Central memory CD4-positive, alpha-beta T cell (primary cell): Measurements from ENCODE around the gene TAX1BP1.

Experiments used
- DNase-seq: peaks from one replicate; pipeline ENCODE4 v3.0.0; 2022
- total RNA-seq, 3 experiments: gene quantifications; one replicate each; lab custom pipeline; 2026; lab: John Stamatoyannopoulos, UW

Gene TAX1BP1
- total RNA-seq, result 116 to 172 (median 144) reads per million in 3 experiments

GRCh38 chr7:27739909-27740448 is at the start of gene TAX1BP1:
TSS of gene TAX1BP1 (plus strand) at chr7:27740162. CDS start at chr7:27748525, 8,363 bp downstream.
- DNase-seq, result peak; percentile 95

GRCh38 chr7:27690649-27691048 is 49.3 kb upstream of the TAX1BP1 start:
- DNase-seq, result no peak

- DNase-seq, result no peak
These were observed 46.2 kb upstream of the TAX1BP1 start for GRCh38 chr7:27693794-27694193.

GRCh38 chr7:27695096-27695495 is 44.9 kb upstream of the TAX1BP1 start:
- DNase-seq, result no peak

- DNase-seq, result no peak
These were observed 42.0 kb upstream of the TAX1BP1 start for GRCh38 chr7:27697861-27698430.

- DNase-seq, result no peak
These were observed 40.2 kb upstream of the TAX1BP1 start for GRCh38 chr7:27699751-27700150.

- DNase-seq, result no peak
These were observed 39.5 kb upstream of the TAX1BP1 start for GRCh38 chr7:27700501-27700900.

- no peak for DNase-seq
These were observed 36.8 kb upstream of the TAX1BP1 start for GRCh38 chr7:27703181-27703580.

- no peak for DNase-seq
These were observed 35.4 kb upstream of the TAX1BP1 start for GRCh38 chr7:27704422-27705199.

GRCh38 chr7:27705200-27705594 is 34.8 kb upstream of the TAX1BP1 start:
- no peak for DNase-seq

GRCh38 chr7:27708485-27708884 is 31.5 kb upstream of the TAX1BP1 start:
- DNase-seq, result no peak

GRCh38 chr7:27709137-27710075 is 30.6 kb upstream of the TAX1BP1 start:
- DNase-seq, result no peak

- no peak for DNase-seq
These were observed 27.7 kb upstream of the TAX1BP1 start for GRCh38 chr7:27712217-27712616.

GRCh38 chr7:27714831-27715444 is 25.0 kb upstream of the TAX1BP1 start:
- DNase-seq, result no peak

GRCh38 chr7:27723085-27723484 is 16.9 kb upstream of the TAX1BP1 start:
- DNase-seq, result no peak

GRCh38 chr7:27727058-27727457 is 12.9 kb upstream of the TAX1BP1 start:
- DNase-seq, result no peak

- DNase-seq, result no peak
These were observed 9.8 kb upstream of the TAX1BP1 start for GRCh38 chr7:27730112-27730511.

GRCh38 chr7:27734583-27734982 is 5.4 kb upstream of the TAX1BP1 start:
- no peak for DNase-seq

GRCh38 chr7:27735165-27735564 is 4.8 kb upstream of the TAX1BP1 start:
- DNase-seq, result no peak

- no peak for DNase-seq
These were observed 4.1 kb upstream of the TAX1BP1 start for GRCh38 chr7:27735831-27736230.

- DNase-seq, result no peak
These were observed 2.8 kb upstream of the TAX1BP1 start for GRCh38 chr7:27737178-27737577.

- DNase-seq, result no peak
These were observed 2.3 kb upstream of the TAX1BP1 start for GRCh38 chr7:27737616-27738015.
